22Rv1 (cell line): ENCODE results near the gene PTTG1.

Source experiments
- ZFX ChIP-seq: fragments of 450-650 bp; IDR thresholded peaks from 2 replicates; pipeline ENCODE4 v1.6.1; 2017; ENCODE audit warnings: antibody characterized with exemption, borderline replicate concordance
- TF ChIP-seq, protein P1 (sequence below): fragments of 450-650 bp; IDR thresholded peaks from 2 replicates; pipeline ENCODE4 v1.5.1; 2017; ENCODE audit warnings: mild to moderate bottlenecking

DNA sequence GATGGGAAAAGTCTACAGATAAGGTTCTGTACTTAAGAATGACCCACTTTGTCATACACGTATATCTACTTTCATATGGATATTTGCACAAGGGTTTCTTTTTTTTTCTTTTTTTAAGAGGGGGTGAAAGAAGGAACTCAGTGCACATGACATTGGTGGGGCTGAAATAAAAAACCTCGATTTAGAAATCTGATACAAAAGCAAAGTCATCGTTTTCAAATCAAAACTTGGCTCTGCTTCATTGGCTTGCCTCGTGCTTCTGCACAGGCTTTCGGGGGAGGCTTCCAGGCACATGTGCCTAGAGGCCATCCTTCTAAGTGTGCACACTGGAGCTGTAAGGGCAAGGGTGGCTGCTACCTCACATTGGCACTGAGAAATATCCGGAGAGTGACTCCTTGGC lies 31.1 kb downstream of the PTTG1 start:
- TF ChIP-seq, protein P1, sequence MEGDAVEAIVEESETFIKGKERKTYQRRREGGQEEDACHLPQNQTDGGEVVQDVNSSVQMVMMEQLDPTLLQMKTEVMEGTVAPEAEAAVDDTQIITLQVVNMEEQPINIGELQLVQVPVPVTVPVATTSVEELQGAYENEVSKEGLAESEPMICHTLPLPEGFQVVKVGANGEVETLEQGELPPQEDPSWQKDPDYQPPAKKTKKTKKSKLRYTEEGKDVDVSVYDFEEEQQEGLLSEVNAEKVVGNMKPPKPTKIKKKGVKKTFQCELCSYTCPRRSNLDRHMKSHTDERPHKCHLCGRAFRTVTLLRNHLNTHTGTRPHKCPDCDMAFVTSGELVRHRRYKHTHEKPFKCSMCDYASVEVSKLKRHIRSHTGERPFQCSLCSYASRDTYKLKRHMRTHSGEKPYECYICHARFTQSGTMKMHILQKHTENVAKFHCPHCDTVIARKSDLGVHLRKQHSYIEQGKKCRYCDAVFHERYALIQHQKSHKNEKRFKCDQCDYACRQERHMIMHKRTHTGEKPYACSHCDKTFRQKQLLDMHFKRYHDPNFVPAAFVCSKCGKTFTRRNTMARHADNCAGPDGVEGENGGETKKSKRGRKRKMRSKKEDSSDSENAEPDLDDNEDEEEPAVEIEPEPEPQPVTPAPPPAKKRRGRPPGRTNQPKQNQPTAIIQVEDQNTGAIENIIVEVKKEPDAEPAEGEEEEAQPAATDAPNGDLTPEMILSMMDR = no peak
- TF ChIP-seq ZFX = no peak
